NCI-H146 treated with DMSO at 0.1 percent for 48 hours (cell line): ENCODE measurements around the gene COQ8A.
"Not testable (repeated sequence)": the region's sequence is repeated elsewhere in the genome, so short reads cannot be mapped to it uniquely, and the experiment has no call there.

Source experiments
- DNase-seq: peaks from one replicate; lab custom pipeline; 2025; ENCODE audit not compliant: unreplicated experiment; lab: John Stamatoyannopoulos, UW

The COQ8A gene

GRCh38 chr1:226983247-226983991 is 43.3 kb downstream of the COQ8A start:
- DNase-seq, result no peak

GRCh38 chr1:226983992-226984364 is 43.9 kb downstream of the COQ8A start:
- no peak for DNase-seq

GRCh38 chr1:226984521-226985238 is 44.6 kb downstream of the COQ8A start:
- DNase-seq, result no peak

- DNase-seq, result no peak
Observed at GRCh38 chr1:226985239-226985838, 45.2 kb downstream of the COQ8A start.

- DNase-seq, result no peak
Observed at GRCh38 chr1:226985839-226986463, 45.9 kb downstream of the COQ8A start.

GRCh38 chr1:226986496-226987178 is 46.5 kb downstream of the COQ8A start:
- no peak for DNase-seq

GRCh38 chr1:226987179-226987536 is 47.1 kb downstream of the COQ8A start:
- no peak for DNase-seq

- no peak for DNase-seq
Observed at GRCh38 chr1:226987623-226988333, 47.7 kb downstream of the COQ8A start.

- DNase-seq, result no peak
Observed at GRCh38 chr1:226988334-226988666, 48.2 kb downstream of the COQ8A start.

- DNase-seq, result no peak
Observed at GRCh38 chr1:226989085-226989920, 49.2 kb downstream of the COQ8A start.

GRCh38 chr1:226990133-226990716 is 50.1 kb downstream of the COQ8A start:
- DNase-seq, result no peak

- no peak for DNase-seq
Observed at GRCh38 chr1:226991920-226992319, 51.8 kb downstream of the COQ8A start.

- no peak for DNase-seq
Observed at GRCh38 chr1:226993814-226994585, 53.9 kb downstream of the COQ8A start.

GRCh38 chr1:226994586-226995364 is 54.7 kb downstream of the COQ8A start:
- DNase-seq, result no peak

GRCh38 chr1:226995365-226996332 is 55.6 kb downstream of the COQ8A start:
- DNase-seq, result no peak

GRCh38 chr1:226999579-226999978 is 59.5 kb downstream of the COQ8A start:
- DNase-seq, result not testable (repeated sequence)

- DNase-seq, result no peak
Observed at GRCh38 chr1:227002531-227003049, 62.5 kb downstream of the COQ8A start.
